AG09319 (cell line): ENCODE measurements around the gene RBM5.

ENCODE experiments used
- DNase-seq: peaks from one replicate; pipeline ENCODE4 v3.0.0-alpha.2; 2010; ENCODE audit warnings: low read depth; ENCODE audit errors: extremely low read depth
- CTCF ChIP-seq: IDR thresholded peaks from 2 replicates; pipeline ENCODE4 v1.5.1; 2011; ENCODE audit warnings: low read depth, mild to moderate bottlenecking, inconsistent platforms, low read length, moderate library complexity

The RBM5 gene

GRCh38 chr3:50134367-50134766, 45.6 kb downstream of the RBM5 start:
- no peak for DNase-seq
- TF ChIP-seq CTCF: no peak

DNA sequence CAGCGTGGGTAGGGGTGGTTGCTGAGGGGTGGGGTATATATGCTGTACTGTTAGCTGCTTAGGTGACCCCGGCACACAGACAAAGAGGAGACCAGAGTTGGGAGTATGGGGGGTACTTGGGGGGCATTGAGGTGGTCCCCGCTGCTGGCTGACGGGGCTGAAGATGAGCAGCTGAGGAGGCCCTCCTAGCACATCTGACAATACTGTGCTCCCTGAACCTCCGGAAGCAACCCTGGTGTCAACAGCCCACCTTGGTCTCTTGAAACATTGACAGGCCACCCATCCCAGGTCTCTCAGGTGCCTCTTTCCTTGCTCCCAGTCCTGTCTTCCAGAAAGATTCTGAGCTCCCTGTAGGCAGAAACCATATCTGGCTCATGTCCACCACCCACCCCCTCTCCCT, 47.2 kb downstream of the RBM5 start:
- no peak for TF ChIP-seq CTCF
- no peak for DNase-seq

DNA sequence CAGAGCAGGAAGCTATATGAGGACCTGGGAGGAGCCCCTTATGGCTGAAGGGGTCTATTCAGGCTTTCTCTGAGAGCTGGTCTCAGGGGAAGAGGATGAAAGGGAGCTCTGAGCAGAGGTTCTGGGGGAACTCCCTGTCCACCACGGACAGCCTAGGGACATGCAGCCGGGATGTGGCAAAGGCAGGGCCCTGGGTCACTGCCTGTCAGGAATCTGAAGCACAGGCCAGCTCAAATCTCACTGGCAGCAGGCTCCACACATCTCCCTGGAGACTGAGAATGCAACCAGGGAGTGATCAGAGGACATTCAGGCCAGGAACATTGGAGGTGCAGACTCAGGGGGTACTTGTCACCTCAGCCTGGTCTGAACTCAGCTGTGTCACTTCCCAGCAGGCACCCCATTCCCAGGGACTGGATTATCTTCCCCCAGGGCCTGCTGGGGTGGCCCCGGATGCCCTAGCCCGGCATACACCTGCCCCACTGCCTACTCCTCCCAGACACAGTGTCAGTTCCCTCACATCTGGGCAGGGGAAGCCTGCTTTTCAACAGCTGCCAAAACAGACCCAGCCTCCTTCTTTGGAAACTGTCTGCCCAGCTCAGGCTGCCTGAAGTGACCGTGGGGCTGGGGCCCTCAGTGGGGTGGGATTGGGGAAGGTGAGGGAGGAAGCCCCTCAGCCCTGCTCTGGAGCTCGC, 48.1 kb downstream of the RBM5 start:
- no peak for TF ChIP-seq CTCF
- no peak for DNase-seq

- TF ChIP-seq CTCF: no peak
- DNase-seq: no peak
Measured at GRCh38 chr3:50137531-50137930, 48.8 kb downstream of the RBM5 start.

- no peak for TF ChIP-seq CTCF
- DNase-seq: no peak
Measured at GRCh38 chr3:50138266-50139200, 49.8 kb downstream of the RBM5 start.

GRCh38 chr3:50139308-50139707, 50.6 kb downstream of the RBM5 start:
- no peak for TF ChIP-seq CTCF
- DNase-seq: no peak

DNA sequence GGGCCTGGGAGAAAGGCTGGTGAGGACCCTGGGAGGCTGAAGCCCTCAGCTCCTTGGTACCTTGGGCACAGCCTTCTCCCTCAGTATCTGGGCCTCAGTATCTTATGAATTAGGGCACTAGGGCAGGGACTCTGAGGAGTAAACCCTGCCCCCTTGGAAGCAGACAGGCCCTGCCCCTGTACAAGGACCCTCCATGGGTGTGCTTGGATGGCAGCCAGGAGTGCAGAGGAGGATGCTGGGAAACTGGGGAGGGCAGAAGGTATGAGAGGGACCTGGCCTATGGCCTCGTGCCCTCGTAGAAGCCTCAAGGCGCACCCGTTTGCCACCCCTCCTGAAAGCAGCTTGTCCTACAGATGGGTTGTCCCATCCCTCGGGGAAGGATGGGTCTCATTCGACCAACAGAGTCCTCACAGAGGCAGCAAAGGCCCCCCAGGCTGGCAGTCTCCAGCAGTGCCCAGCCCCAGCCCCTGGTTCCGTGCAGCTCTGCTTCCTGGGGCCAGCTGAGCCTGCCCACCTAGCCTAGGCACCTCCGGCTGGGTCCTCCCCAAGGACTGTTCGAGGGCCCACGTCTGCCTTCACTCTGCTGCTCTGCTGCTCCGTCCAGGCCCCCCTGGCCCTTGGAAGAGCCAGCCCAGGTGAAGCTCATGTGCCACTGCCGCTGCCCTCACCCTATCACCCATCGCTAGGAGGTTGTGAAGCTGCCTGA, 51.2 kb downstream of the RBM5 start:
- no peak for TF ChIP-seq CTCF
- no peak for DNase-seq
